Measurements from ENCODE around the gene RBM33. TPM values are rescaled to one million over a fixed set of nuclear protein-coding genes. Genes with fewer than 3 reads are reported as not detected.

The RBM33 gene
- total and polyA plus RNA-seq, 9 of the 15 experiments (the other 6 are each of a cell fraction or from before 2014, with no cell fraction given) = 4.4 to 80.7 (median 27.3) TPM

- TF ChIP-seq RREB1 (CRISPR knock-in tag; IDR thresholded peaks at IDR 0.05) (0 out of 2 replicates have a peak, but pooled peaks have one; percentile 42), ZNF184 (CRISPR knock-in tag; IDR thresholded peaks at IDR 0.05) (no peak), BHLHE40 (IDR thresholded peaks at IDR 0.05; ENCODE audit: low read length) (no peak), FOXA1 (IDR thresholded peaks at IDR 0.05; ENCODE audit: borderline replicate concordance) (no peak), TRIM28 (IDR thresholded peaks at IDR 0.05) (no peak), PML (IDR thresholded peaks at IDR 0.05; ENCODE audit: low read length) (no peak), ELF4 (CRISPR knock-in tag; IDR thresholded peaks at IDR 0.05) (no peak), HMGN3 (IDR thresholded peaks at IDR 0.05; ENCODE audit: borderline replicate concordance, extremely low read depth, insufficient read length, low read depth, low read length) (peak; percentile 9), MLX (CRISPR knock-in tag; conservative IDR thresholded peaks at IDR 0.05) (no peak), ZMIZ1 (IDR thresholded peaks at IDR 0.05; ENCODE audit: low read depth in 2 of 2, low read length in 2 of 2) (no peak), ZBTB33 (CRISPR knock-in tag; IDR thresholded peaks at IDR 0.05) (no peak), ZC3H4 (CRISPR knock-in tag; IDR thresholded peaks at IDR 0.05; ENCODE audit: borderline replicate concordance) (no peak), ZNF175 (CRISPR knock-in tag; IDR thresholded peaks at IDR 0.05; ENCODE audit: low read depth) (no peak)
These were observed 152.2 kb downstream of the RBM33 start (continued) for GRCh38 chr7:155796381-155797261.

All from K562 (cell line).